ENCODE measurements around the gene DYNLT1. TPM values are rescaled to one million over a fixed set of nuclear protein-coding genes. Genes with fewer than 3 reads are reported as not detected.
"Not testable (repeated sequence)": the region's sequence is repeated elsewhere in the genome, so short reads cannot be mapped to it uniquely, and the experiment has no call there.

Gene DYNLT1
- 97.6 and 102 TPM in 2 replicates for total RNA-seq (2014; rRNA removed; shearing (Covaris generic))

DNA sequence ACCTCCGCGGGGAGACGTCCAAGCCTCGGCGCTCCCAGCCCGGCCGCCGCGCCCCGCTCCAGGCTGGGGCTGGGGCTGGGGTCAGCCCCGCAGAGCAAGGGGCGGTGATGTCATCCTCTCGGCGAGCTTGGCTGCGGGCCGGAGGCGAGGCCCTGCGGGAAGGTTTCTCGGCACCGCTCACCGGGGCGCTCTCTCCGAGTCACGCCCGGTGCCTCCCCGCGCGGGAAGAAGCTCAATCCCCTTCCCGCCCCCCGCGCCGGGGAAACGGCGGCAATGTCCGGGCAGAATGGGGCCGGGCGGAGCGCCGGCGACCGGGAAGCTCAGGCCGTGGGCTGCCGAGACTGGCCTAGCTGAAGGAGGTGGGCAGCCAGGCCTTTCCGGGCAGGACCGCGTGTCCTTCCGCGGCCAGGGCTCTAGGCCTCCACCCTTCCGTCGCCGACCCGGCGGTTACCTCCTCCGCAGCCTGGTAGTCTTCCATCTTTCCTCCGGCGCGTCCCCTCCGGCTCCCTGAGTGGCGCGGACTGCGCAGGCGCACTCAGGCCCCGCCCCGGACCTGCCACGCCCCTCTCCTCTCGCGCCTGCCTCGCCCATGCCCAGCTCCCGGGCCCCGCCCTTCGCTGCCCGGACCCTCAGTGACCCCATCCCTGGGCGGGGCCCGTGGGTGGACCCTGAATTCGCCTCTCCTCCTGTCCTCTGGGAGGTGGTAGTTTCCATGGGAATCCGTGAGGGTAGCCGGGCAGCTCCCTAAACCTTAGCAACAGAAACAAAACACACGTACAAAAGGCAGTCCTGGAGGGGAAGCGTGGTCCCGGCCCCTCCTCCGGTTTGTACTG lies at the start of gene DYNLT1:
TSS of gene DYNLT1 (minus strand) at position 513 of the 833 bp plus-strand sequence. CDS start at position 478, 35 bp downstream.
- in situ Hi-C loops (cut with HindIII; ENCODE audit: low sequenced_read_pairs): no loop called here
- DNase-seq (ENCODE audit: low spot score): peak; percentile 86

DNA sequence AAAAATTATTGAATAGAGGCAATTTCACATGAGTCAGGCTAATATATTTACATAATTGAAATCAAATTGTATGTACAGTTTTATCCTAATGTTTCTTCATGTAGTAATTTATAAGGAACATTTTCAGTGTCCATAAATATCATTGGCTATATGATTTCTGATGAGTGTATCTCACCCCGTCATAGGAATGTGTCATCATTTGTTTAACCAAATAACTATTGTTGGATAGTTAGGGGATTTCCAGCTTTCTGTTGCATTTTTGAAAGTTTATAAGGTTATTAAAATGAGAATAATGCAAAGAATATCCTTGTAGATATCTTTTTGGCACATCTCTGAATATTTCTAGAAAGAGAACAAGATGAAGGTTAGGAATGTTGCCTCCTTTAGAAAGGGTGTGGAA lies 44.3 kb upstream of the DYNLT1 start:
- in situ Hi-C loops (cut with HindIII; ENCODE audit: low sequenced_read_pairs): no loop called here
- no peak for DNase-seq (ENCODE audit: low spot score)

DNA sequence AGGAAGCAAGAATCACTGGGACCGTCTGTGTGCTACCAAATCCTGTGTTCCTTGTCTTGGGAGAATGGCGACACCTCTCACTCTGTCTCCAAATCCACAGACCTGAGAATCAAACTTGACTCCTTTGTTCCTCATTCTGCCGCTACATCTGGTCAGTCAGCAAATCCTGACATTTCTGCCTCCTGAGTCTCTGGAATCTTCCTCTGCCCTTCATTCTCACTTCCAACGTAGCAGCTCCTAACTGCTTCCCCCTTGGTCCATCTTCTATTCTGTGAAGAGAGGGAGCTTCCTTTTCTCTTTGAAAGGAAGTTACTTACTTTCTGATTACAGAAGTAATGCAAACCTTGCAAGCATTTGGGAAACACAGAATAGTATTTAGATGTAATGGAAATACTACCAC lies 43.0 kb upstream of the DYNLT1 start:
- in situ Hi-C loops (cut with HindIII; ENCODE audit: low sequenced_read_pairs): no loop called here
- DNase-seq (ENCODE audit: low spot score): no peak

DNA sequence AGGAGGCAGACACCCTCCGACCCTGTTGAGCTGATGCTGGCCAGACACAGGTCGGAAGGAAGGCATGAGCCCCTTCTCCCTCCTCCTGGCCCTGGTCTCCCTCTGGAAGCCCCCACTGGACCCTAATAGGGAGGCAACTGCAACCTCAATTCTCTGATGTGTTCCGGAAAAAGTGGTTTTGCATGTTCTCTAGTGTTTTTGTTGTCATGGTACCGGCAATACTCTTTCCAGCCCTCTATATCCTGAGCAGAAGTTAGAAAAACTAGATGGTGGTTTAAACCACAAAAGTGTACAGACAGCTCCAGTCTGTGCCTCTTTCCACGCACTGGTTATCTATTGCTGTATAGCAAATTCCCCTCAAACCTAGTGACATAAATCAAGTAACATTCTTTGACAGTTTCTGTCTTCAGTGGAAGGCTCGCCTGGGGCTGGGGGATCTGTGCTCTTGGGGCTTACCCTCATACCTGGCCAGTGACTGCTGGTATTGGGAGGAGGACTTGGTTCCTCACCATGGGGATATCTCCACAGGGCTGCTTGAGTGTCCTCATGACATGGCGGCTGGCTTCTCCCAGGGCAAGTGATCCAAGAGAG lies 42.3 kb upstream of the DYNLT1 start:
- DNase-seq (ENCODE audit: low spot score): no peak
- in situ Hi-C loops (cut with HindIII; ENCODE audit: low sequenced_read_pairs): no loop called here

DNA sequence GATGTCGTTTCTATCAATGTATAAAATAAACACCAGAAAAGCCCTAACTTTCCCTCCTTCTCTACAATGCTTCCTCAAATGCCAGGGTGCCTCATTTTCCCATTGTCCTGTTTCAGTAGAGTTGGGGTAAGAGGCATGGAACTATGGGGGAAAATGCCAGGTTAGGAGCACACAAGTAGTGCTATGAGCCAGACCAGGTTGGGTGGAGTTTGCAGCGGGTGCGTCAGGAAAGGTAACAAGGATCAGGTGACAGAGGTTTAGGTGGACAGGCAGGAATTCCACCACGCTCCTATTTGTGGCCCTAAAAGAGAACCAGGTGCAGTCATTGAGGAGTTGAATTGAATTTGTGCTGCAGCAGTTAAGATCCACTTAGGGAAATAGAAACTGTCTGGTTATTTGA lies 41.8 kb upstream of the DYNLT1 start:
- DNase-seq (ENCODE audit: low spot score): no peak
- in situ Hi-C loops (cut with HindIII; ENCODE audit: low sequenced_read_pairs): no loop called here

DNA sequence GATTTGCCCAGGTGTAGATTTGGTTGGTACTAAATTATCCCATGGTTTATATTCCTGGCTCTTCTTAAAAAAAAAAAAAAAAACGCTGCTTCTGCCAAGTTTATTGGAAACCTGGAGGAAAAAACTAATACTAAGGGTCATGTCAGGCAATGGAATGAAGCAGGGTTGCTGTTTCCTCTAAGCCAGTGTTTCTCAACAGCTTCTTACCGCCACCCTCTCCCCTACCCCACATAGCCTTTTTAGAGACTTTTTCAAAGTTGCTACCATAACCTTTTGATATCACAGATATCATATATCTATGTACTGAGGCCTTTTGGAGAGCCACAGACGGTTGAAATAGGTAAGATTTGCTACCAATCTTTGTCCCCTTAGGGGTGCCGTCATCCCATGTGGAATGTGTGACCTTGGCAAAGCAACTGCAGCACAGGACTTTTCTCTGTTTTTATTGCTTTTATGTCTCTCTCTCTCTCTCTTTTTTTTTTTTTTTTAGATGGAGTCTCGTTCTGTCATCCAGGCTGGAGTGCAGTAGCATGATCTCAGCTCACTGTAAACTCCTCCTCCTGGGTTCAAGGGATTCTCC lies 40.3 kb upstream of the DYNLT1 start:
- in situ Hi-C loops (cut with HindIII; ENCODE audit: low sequenced_read_pairs): no loop called here
- DNase-seq (ENCODE audit: low spot score): no peak

DNA sequence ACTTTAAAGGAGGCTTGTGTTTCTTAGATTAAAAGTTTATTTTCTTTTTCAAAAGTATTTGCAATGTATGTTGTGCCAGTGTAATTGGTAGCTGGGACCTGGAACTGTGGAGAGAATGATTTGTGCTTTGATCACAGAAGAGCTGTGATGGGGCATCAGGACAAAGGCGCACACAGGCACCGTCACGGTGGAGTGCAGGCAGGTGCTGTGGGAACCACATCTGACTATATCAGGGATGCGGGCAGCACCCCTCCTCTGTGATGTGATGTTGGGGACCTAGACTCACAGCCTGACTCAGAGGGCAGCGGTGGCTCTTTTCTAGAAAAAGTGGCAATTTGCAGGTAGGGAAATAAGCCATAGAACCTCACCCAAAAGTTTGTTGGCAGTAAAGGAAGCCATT lies 39.8 kb upstream of the DYNLT1 start:
- no peak for DNase-seq (ENCODE audit: low spot score)
- in situ Hi-C loops (cut with HindIII; ENCODE audit: low sequenced_read_pairs): no loop called here

- DNase-seq (ENCODE audit: low spot score): no peak
- in situ Hi-C loops (cut with HindIII; ENCODE audit: low sequenced_read_pairs): no loop called here
These were observed 35.9 kb upstream of the DYNLT1 start for GRCh38 chr6:158680481-158680880.

GRCh38 chr6:158680015-158680414 lies 35.5 kb upstream of the DYNLT1 start:
- in situ Hi-C loops (cut with HindIII; ENCODE audit: low sequenced_read_pairs): no loop called here
- no peak for DNase-seq (ENCODE audit: low spot score)

GRCh38 chr6:158677906-158678578 lies 33.5 kb upstream of the DYNLT1 start:
- in situ Hi-C loops (cut with HindIII; ENCODE audit: low sequenced_read_pairs): no loop called here
- DNase-seq (ENCODE audit: low spot score): no peak

- in situ Hi-C loops (cut with HindIII; ENCODE audit: low sequenced_read_pairs); DNase-seq (ENCODE audit: low spot score): not testable (repeated sequence)
These were observed 32.6 kb upstream of the DYNLT1 start for GRCh38 chr6:158677094-158677493.

- in situ Hi-C loops (cut with HindIII; ENCODE audit: low sequenced_read_pairs): no loop called here
- no peak for DNase-seq (ENCODE audit: low spot score)
These were observed 30.0 kb upstream of the DYNLT1 start for GRCh38 chr6:158674342-158675131.

- no peak for DNase-seq (ENCODE audit: low spot score)
- in situ Hi-C loops (cut with HindIII; ENCODE audit: low sequenced_read_pairs): no loop called here
These were observed 28.2 kb upstream of the DYNLT1 start for GRCh38 chr6:158672726-158673125.

DNA sequence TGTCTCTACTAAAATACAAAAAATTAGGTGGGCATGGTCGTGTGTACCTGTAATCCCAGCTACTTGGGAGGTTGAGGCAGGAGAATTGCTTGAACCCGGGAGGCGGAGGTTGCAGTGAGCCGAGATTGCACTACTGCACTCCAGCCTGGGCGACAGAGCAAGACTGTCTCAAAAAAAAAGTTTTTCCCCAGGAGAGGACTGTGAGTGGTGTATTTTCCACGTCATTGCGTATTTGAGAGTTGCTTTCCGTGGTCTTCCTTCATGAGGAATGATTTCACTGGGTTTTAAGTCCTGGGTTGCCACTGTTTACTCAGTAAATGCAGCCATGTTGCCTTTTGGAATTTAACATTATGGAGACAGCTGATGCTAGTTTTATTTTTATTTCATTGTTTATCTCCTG lies 27.6 kb upstream of the DYNLT1 start:
- in situ Hi-C loops (cut with HindIII; ENCODE audit: low sequenced_read_pairs); DNase-seq (ENCODE audit: low spot score): not testable (repeated sequence)

GRCh38 chr6:158669145-158670035 lies 24.8 kb upstream of the DYNLT1 start:
- in situ Hi-C loops (cut with HindIII; ENCODE audit: low sequenced_read_pairs): no loop called here
- no peak for DNase-seq (ENCODE audit: low spot score)

DNA sequence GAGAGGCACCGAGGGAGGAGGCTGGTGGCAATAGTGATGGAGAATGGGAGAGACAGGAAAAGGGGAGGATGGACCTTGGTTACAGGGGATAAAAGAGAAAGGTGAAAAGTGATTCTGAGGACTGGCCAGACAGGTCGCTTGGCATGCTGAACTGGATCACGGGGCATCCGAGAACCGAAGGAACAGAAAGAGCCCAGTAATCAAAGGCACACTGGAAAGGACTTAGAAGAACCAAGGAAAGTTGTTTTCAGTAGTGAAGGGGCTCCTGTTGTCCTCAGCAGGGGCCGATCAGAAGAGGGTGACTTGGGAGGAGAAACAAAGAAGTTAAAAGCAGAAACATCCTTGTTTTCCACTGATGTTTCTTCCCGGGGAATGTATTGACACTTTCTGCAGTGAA lies 24.2 kb upstream of the DYNLT1 start:
- DNase-seq (ENCODE audit: low spot score): no peak
- in situ Hi-C loops (cut with HindIII; ENCODE audit: low sequenced_read_pairs): no loop called here

GRCh38 chr6:158667360-158667981 lies 22.9 kb upstream of the DYNLT1 start:
- DNase-seq (ENCODE audit: low spot score): no peak

More at GRCh38 chr6:158667360-158667981, 22.9 kb upstream of the DYNLT1 start:
- in situ Hi-C loops (cut with HindIII; ENCODE audit: low sequenced_read_pairs): no loop called here

All from G401 (cell line).